AG09319 (cell line): ENCODE measurements around the gene RRBP1.

Source experiments
- DNase-seq: peaks from one replicate; pipeline ENCODE4 v3.0.0-alpha.2; 2010; ENCODE audit warnings: low read depth; ENCODE audit errors: extremely low read depth
- CTCF ChIP-seq: IDR thresholded peaks from 2 replicates; pipeline ENCODE4 v1.5.1; 2011; ENCODE audit warnings: low read depth, mild to moderate bottlenecking, inconsistent platforms, low read length, moderate library complexity

RRBP1 gene

GRCh38 chr20:17682103-17682888, at the start of gene RRBP1:
Gene RRBP1, minus strand, starts transcription at chr20:17682242. Its CDS starts 21,735 bp downstream, at chr20:17660507.
- TF ChIP-seq CTCF, result peak; percentile 74
- DNase-seq, result peak; percentile 96

- no peak for TF ChIP-seq CTCF
- no peak for DNase-seq
These were observed 49.2 kb upstream of the RRBP1 start for GRCh38 chr20:17731233-17731632.

- no peak for DNase-seq
- no peak for TF ChIP-seq CTCF
These were observed 48.0 kb upstream of the RRBP1 start for GRCh38 chr20:17730071-17730470.

- no peak for DNase-seq
- TF ChIP-seq CTCF, result no peak
These were observed 46.0 kb upstream of the RRBP1 start for GRCh38 chr20:17728074-17728473.

GRCh38 chr20:17727351-17727750, 45.3 kb upstream of the RRBP1 start:
- DNase-seq, result no peak
- no peak for TF ChIP-seq CTCF

- no peak for TF ChIP-seq CTCF
These were observed 44.9 kb upstream of the RRBP1 start for GRCh38 chr20:17726902-17727301.

GRCh38 chr20:17725094-17725835, 43.2 kb upstream of the RRBP1 start:
- no peak for TF ChIP-seq CTCF
- no peak for DNase-seq

More at GRCh38 chr20:17726902-17727301, 44.9 kb upstream of the RRBP1 start:
- no peak for DNase-seq
